ENCODE measurements around the gene TTC39B.

TTC39B gene

GRCh38 chr9:15220658-15221318, 86.2 kb downstream of the TTC39B start:
- H3K36me3 ChIP-seq (ENCODE audit: insufficient read depth) = no peaks in the 10 kb centered on the region
- no peak overlapping the region for H2AFZ ChIP-seq (ENCODE audit: low read depth)
- TF ChIP-seq CTCF (conservative IDR thresholded peaks at IDR 0.05; ENCODE audit: low read depth, low read length) = no peak
- H3K79me2 ChIP-seq (ENCODE audit: insufficient read depth, low read depth) = no peaks in the 10 kb centered on the region
- H3K4me3 ChIP-seq (IDR thresholded peaks at IDR 0.05; ENCODE audit: insufficient read depth, low read depth, low read length) = no peak overlapping the region
- H3K27me3 ChIP-seq (ENCODE audit: insufficient read depth, low read depth) = no peaks in the 10 kb centered on the region
- H3K27ac ChIP-seq = no peak overlapping the region
- H3K4me2 ChIP-seq = no peak overlapping the region
- no peaks in the 10 kb centered on the region for H3K4me1 ChIP-seq (ENCODE audit: low read depth, poor library complexity, severe bottlenecking)
- no peaks in the 10 kb centered on the region for H4K20me1 ChIP-seq (ENCODE audit: insufficient read depth)
- no peak overlapping the region for H3K9ac ChIP-seq

- Histone ChIP-seq H3K36me3 (ENCODE audit: insufficient read depth) (no peaks in the 10 kb centered on the region), H3K79me2 (ENCODE audit: insufficient read depth, low read depth) (no peaks in the 10 kb centered on the region), H4K20me1 (ENCODE audit: insufficient read depth) (no peaks in the 10 kb centered on the region), H3K4me1 (ENCODE audit: low read depth, poor library complexity, severe bottlenecking) (no peaks in the 10 kb centered on the region), H3K27ac (no peak overlapping the region), H3K27me3 (ENCODE audit: insufficient read depth, low read depth) (no peaks in the 10 kb centered on the region), H3K4me3 (IDR thresholded peaks at IDR 0.05; ENCODE audit: insufficient read depth, low read depth, low read length) (no peak overlapping the region), H3K4me2 (no peak overlapping the region), H3K9ac (no peak overlapping the region), H2AFZ (ENCODE audit: low read depth) (no peak overlapping the region)
- no peak for TF ChIP-seq CTCF (conservative IDR thresholded peaks at IDR 0.05; ENCODE audit: low read depth, low read length)
These were observed 87.5 kb downstream of the TTC39B start for GRCh38 chr9:15219546-15219945.

- Histone ChIP-seq H3K27ac (no peak overlapping the region), H3K9ac (no peak overlapping the region), H3K36me3 (ENCODE audit: insufficient read depth) (no peaks in the 10 kb centered on the region), H3K27me3 (ENCODE audit: insufficient read depth, low read depth) (no peaks in the 10 kb centered on the region), H3K4me2 (no peak overlapping the region), H3K4me1 (ENCODE audit: low read depth, poor library complexity, severe bottlenecking) (no peaks in the 10 kb centered on the region), H3K79me2 (ENCODE audit: insufficient read depth, low read depth) (no peaks in the 10 kb centered on the region), H3K4me3 (IDR thresholded peaks at IDR 0.05; ENCODE audit: insufficient read depth, low read depth, low read length) (no peak overlapping the region), H2AFZ (ENCODE audit: low read depth) (no peak overlapping the region), H4K20me1 (ENCODE audit: insufficient read depth) (no peaks in the 10 kb centered on the region)
- no peak for TF ChIP-seq CTCF (conservative IDR thresholded peaks at IDR 0.05; ENCODE audit: low read depth, low read length)
These were observed 88.0 kb downstream of the TTC39B start for GRCh38 chr9:15218994-15219393.

GRCh38 chr9:15213249-15213648, 93.8 kb downstream of the TTC39B start:
- H3K36me3 ChIP-seq (ENCODE audit: insufficient read depth) = no peaks in the 10 kb centered on the region
- no peak overlapping the region for H3K27ac ChIP-seq
- no peaks in the 10 kb centered on the region for H3K79me2 ChIP-seq (ENCODE audit: insufficient read depth, low read depth)
- H4K20me1 ChIP-seq (ENCODE audit: insufficient read depth) = no peaks in the 10 kb centered on the region
- H3K4me2 ChIP-seq = no peak overlapping the region
- TF ChIP-seq CTCF (conservative IDR thresholded peaks at IDR 0.05; ENCODE audit: low read depth, low read length) = no peak
- no peaks in the 10 kb centered on the region for H3K4me1 ChIP-seq (ENCODE audit: low read depth, poor library complexity, severe bottlenecking)
- H3K9ac ChIP-seq = no peak overlapping the region
- no peak overlapping the region for H3K4me3 ChIP-seq (IDR thresholded peaks at IDR 0.05; ENCODE audit: insufficient read depth, low read depth, low read length)
- no peak overlapping the region for H2AFZ ChIP-seq (ENCODE audit: low read depth)
- no peaks in the 10 kb centered on the region for H3K27me3 ChIP-seq (ENCODE audit: insufficient read depth, low read depth)
